H1 (cell line): ENCODE measurements around the gene SRRM4. TPM values are rescaled to one million over a fixed set of nuclear protein-coding genes. Genes with fewer than 3 reads are reported as not detected.
A peak's percentile ranks its signal among the peaks of the same experiment; 100 is the strongest.

Experiments
- GABPA ChIP-seq: IDR thresholded peaks from 2 replicates; pipeline ENCODE4 v1.6.1; 2011; ENCODE audit warnings: mild to moderate bottlenecking, low read length, moderate library complexity, borderline replicate concordance; ENCODE audit not compliant: insufficient read depth
- JUN ChIP-seq: IDR thresholded peaks from 2 replicates; pipeline ENCODE4 v1.6.1; 2011; ENCODE audit warnings: low read depth, mild to moderate bottlenecking, improper control_type of control experiment, low read length
- KDM1A ChIP-seq: fragments of 200-600, 300-600 bp; sonication (generic); IDR thresholded peaks from 2 replicates; pipeline ENCODE4 v1.7.1; 2016; ENCODE audit warnings: mild to moderate bottlenecking, low read length, borderline replicate concordance
- POU5F1 ChIP-seq: IDR thresholded peaks from 2 replicates; pipeline ENCODE4 v1.6.1; 2011; ENCODE audit warnings: low read depth, mild to moderate bottlenecking, low read length, moderate library complexity
- RFX5 ChIP-seq: IDR thresholded peaks from 2 replicates; pipeline ENCODE4 v1.6.1; 2011; ENCODE audit warnings: low read depth, low read length, improper control_type of control experiment, borderline replicate concordance
- ZNF274 ChIP-seq: IDR thresholded peaks from 2 replicates; pipeline ENCODE4 v1.7.0; 2012; ENCODE audit warnings: low read length, borderline replicate concordance; ENCODE audit errors: extremely low read depth
- polyA plus RNA-seq, 7 experiments: library from polyadenylated mRNA; depleted of rRNA in 3 of 7; stranded (reverse) in 5 of 7; unstranded in 2 of 7; fragments of >200 nt in 5 of 7; fragments of 200-250 nt in 2 of 7; gene quantifications; 1 replicate in 5 of 7; 2 replicates in 1 of 7; 4 replicates in 1 of 7; pipeline versions ENCODE4 v1.2.1 to v1.2.3, GENCODE V29; 2011 to 2013; ENCODE audit warnings: missing spikeins in 2 of 7, mixed read lengths in 2 of 7
- total RNA-seq: library from RNA; stranded (reverse); fragmentation: NEBNext Ultra II Directional; extraction: Animal tissue kit (Norgen Biotek cat#: 25700); gene quantifications from 2 replicates; pipeline ENCODE4 v1.2.1, GENCODE V29; 2021

SRRM4 gene
- total and polyA plus RNA-seq, 2 of the 8 experiments (the other 6 are each of a cell fraction or from before 2014, with no cell fraction given): 0.53 to 1.1 TPM

DNA sequence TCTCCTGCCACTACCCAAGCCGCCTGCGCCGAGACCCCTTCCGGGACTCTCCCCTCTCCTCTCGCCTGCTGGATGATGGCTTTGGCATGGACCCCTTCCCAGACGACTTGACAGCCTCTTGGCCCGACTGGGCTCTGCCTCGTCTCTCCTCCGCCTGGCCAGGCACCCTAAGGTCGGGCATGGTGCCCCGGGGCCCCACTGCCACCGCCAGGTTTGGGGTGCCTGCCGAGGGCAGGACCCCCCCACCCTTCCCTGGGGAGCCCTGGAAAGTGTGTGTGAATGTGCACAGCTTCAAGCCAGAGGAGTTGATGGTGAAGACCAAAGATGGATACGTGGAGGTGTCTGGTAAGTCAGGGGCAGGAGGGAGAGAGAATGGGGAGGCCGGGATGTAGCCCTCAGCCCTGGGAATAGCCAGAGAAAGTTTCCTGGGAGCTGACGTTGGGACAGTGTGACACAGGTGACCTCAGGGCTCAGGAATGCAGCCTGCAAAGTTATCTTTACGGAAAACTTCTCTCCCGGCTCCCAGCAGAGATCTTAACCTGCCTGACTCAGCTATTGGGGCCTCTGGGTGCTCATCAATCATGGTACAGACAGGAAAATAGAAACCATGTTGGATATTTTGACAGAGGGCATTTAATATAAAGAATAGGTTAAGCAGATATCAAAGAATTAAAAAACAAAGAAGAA, 198.1 kb downstream of the SRRM4 start (continued):
- TF ChIP-seq KDM1A (no peak), POU5F1 (no peak), GABPA (no peak), JUN (peak; percentile 79; the same call in 1 of the 2 replicates), RFX5 (no peak), ZNF274 (no peak)
